Measurements from ENCODE around the gene UVRAG. TPM values are rescaled to one million over a fixed set of nuclear protein-coding genes. Genes with fewer than 3 reads are reported as not detected.

The UVRAG gene
- total RNA-seq, 1 donor from 2014 or later: 20.7 TPM

DNA sequence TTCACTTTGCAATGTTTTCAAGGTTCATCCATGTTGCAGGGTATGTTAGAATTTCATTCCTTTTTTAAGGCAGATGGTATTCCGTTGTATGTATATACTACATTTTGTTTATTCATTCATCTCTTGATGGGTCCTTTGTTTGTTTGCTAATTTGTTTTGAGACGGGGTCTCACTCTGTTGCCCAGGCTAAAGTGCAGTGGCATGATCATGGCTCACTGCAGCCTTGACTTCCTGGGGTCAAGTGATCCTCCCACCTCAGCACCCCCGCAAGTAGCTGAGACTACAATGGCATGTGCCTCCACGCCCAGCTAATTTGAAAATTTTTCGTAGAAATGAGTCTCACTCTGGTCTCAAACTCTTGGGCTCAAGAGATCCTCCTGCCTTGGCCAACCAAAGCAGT lies 6.2 kb downstream of the UVRAG start:
- TF ChIP-seq, protein P1, sequence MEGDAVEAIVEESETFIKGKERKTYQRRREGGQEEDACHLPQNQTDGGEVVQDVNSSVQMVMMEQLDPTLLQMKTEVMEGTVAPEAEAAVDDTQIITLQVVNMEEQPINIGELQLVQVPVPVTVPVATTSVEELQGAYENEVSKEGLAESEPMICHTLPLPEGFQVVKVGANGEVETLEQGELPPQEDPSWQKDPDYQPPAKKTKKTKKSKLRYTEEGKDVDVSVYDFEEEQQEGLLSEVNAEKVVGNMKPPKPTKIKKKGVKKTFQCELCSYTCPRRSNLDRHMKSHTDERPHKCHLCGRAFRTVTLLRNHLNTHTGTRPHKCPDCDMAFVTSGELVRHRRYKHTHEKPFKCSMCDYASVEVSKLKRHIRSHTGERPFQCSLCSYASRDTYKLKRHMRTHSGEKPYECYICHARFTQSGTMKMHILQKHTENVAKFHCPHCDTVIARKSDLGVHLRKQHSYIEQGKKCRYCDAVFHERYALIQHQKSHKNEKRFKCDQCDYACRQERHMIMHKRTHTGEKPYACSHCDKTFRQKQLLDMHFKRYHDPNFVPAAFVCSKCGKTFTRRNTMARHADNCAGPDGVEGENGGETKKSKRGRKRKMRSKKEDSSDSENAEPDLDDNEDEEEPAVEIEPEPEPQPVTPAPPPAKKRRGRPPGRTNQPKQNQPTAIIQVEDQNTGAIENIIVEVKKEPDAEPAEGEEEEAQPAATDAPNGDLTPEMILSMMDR (conservative IDR thresholded peaks at IDR 0.05): no peak
- Mint-ChIP-seq H3K36me3 (peaks cover 7% of the 10 kb centered on the region), H3K9me3 (no peaks in the 10 kb centered on the region), H3K27me3 (no peaks in the 10 kb centered on the region), H3K27ac (no peak overlapping the region), H3K4me1 (ENCODE audit: unreplicated experiment) (peaks cover 17% of the 10 kb centered on the region), H3K4me3 (no peak overlapping the region)
- no peak for DNase-seq (ENCODE audit: extremely low spot score, unreplicated experiment)

- Mint-ChIP-seq H3K4me3 (no peak overlapping the region), H3K9me3 (no peaks in the 10 kb centered on the region), H3K36me3 (peaks cover 7% of the 10 kb centered on the region), H3K4me1 (ENCODE audit: unreplicated experiment) (peaks cover 26% of the 10 kb centered on the region), H3K27ac (no peak overlapping the region), H3K27me3 (no peaks in the 10 kb centered on the region)
- TF ChIP-seq, protein P1 (conservative IDR thresholded peaks at IDR 0.05): no peak
- no peak for DNase-seq (ENCODE audit: extremely low spot score, unreplicated experiment)
These were observed 7.5 kb downstream of the UVRAG start for GRCh38 chr11:75822541-75822940.

GRCh38 chr11:75823415-75823814 lies 8.4 kb downstream of the UVRAG start:
- Mint-ChIP-seq H3K36me3 (peaks cover 7% of the 10 kb centered on the region), H3K4me1 (ENCODE audit: unreplicated experiment) (peaks cover 25% of the 10 kb centered on the region), H3K27ac (no peak overlapping the region), H3K9me3 (no peaks in the 10 kb centered on the region), H3K27me3 (no peaks in the 10 kb centered on the region), H3K4me3 (no peak overlapping the region)
- DNase-seq (ENCODE audit: extremely low spot score, unreplicated experiment): no peak
- TF ChIP-seq, protein P1 (conservative IDR thresholded peaks at IDR 0.05): no peak

DNA sequence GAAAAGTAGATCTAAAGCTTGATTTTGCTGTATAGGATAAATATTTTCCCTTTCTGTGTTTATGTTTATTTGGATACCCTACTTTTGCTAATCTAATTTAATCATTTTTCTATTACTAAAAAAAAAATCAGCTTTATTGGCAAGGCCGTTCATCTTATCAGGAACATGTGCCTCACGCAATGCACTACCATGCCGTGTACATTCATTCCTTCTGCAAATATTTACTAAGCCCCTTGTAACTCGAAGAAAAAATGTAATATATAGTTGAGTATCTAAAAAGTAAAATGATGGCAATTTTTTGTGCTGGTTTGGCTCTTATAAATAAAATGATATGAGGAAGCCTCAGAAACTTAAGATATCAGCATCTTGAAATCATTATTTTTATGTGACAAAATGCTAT lies 8.9 kb downstream of the UVRAG start:
- no peaks in the 10 kb centered on the region for H3K27me3 Mint-ChIP-seq
- no peak overlapping the region for H3K4me3 Mint-ChIP-seq
- TF ChIP-seq, protein P1 (conservative IDR thresholded peaks at IDR 0.05): no peak
- H3K9me3 Mint-ChIP-seq: no peaks in the 10 kb centered on the region
- H3K27ac Mint-ChIP-seq: no peak overlapping the region
- peaks cover 22% of the 10 kb centered on the region for H3K4me1 Mint-ChIP-seq (ENCODE audit: unreplicated experiment)
- DNase-seq (ENCODE audit: extremely low spot score, unreplicated experiment): no peak
- peaks cover 7% of the 10 kb centered on the region for H3K36me3 Mint-ChIP-seq

DNA sequence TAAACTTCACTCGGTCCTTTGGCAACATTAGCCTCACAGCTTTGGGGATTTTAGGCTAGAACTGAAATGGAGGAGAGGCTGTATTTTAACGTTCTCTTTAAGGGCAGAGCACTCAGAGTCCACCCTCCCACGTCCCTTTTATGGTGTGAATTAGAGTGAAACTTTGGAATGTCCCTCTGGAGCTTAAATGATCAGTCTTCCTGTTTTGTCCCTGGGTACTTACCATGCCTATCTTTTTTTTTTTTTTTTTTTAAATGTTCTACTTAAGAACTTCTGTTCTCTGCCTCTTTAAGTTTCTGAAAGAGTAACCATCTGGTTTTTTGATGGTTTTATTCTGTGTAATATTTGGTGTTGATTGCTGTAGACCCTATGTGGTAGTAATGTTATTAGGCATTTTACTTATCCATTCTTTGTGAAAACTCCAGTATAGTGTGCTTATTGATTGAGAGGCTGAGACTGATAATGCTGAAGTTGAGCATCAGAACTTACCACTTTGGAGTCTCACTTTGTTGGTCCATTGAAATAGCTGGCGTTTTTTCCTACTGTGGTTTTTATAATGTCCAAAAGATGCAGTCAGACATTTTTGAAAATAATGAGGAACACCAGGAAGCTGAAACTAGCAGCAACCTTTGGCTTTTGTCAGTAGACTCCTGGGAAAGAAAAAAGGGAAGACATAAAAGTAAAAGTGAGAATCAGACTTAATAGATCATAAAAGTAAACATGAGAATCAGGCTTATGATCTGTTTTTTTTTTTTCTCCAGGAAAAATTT lies 11.6 kb downstream of the UVRAG start:
- peaks cover 21% of the 10 kb centered on the region for H3K4me1 Mint-ChIP-seq (ENCODE audit: unreplicated experiment)
- peaks cover 8% of the 10 kb centered on the region for H3K36me3 Mint-ChIP-seq
- no peak for DNase-seq (ENCODE audit: extremely low spot score, unreplicated experiment)
- H3K9me3 Mint-ChIP-seq: no peaks in the 10 kb centered on the region
- TF ChIP-seq, protein P1 (conservative IDR thresholded peaks at IDR 0.05): no peak
- no peak overlapping the region for H3K4me3 Mint-ChIP-seq
- no peaks in the 10 kb centered on the region for H3K27me3 Mint-ChIP-seq
- peak overlapping the region; percentile 56 for H3K27ac Mint-ChIP-seq
